GM13977 (cell line): ENCODE data around the gene CPEB3.

Experiments used
- DNase-seq: peaks from one replicate; pipeline ENCODE4 v3.0.0; 2012; ENCODE audit warnings: low spot score
- in situ Hi-C: fragments of 300-500 bp; cut with MboI; formaldehyde crosslinking; loops from one replicate; pipeline ENCODE4 v1.12.0; 2022; ENCODE audit warnings: low sequenced_read_pairs, low pct_unique_long_range_greater_than_20kb, mixed read lengths, inconsistent platforms; ENCODE audit not compliant: unreplicated experiment
- TF ChIP-seq, protein P1 (sequence below): IDR thresholded peaks from 2 replicates; pipeline ENCODE4 v1.5.1; 2012; ENCODE audit warnings: mild to moderate bottlenecking, control low read depth; ENCODE audit not compliant: insufficient read depth; ENCODE audit errors: extremely low read depth, missing control alignments

Gene CPEB3

DNA sequence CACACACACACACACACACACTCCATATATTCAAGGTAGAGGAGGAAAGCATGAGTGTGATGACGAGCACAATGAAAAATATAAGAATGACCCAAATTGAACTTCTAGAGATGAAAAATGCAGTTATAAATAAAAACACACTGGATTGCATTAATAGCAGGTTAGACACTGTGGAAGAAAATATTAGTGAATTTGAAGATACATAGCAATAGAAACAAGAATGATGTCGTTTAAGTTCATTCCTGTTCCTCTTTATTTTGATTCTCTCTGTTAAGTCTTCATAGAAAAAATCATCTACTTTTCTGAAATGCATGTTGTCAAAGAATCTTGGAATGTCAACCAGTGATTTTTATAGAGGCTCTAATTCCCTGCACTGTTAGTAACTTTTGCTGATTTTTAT is 288.9 kb downstream of the CPEB3 start:
- no peak for DNase-seq
- in situ Hi-C loops: no loop called here
- TF ChIP-seq, protein P1, sequence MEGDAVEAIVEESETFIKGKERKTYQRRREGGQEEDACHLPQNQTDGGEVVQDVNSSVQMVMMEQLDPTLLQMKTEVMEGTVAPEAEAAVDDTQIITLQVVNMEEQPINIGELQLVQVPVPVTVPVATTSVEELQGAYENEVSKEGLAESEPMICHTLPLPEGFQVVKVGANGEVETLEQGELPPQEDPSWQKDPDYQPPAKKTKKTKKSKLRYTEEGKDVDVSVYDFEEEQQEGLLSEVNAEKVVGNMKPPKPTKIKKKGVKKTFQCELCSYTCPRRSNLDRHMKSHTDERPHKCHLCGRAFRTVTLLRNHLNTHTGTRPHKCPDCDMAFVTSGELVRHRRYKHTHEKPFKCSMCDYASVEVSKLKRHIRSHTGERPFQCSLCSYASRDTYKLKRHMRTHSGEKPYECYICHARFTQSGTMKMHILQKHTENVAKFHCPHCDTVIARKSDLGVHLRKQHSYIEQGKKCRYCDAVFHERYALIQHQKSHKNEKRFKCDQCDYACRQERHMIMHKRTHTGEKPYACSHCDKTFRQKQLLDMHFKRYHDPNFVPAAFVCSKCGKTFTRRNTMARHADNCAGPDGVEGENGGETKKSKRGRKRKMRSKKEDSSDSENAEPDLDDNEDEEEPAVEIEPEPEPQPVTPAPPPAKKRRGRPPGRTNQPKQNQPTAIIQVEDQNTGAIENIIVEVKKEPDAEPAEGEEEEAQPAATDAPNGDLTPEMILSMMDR: no peak

DNA sequence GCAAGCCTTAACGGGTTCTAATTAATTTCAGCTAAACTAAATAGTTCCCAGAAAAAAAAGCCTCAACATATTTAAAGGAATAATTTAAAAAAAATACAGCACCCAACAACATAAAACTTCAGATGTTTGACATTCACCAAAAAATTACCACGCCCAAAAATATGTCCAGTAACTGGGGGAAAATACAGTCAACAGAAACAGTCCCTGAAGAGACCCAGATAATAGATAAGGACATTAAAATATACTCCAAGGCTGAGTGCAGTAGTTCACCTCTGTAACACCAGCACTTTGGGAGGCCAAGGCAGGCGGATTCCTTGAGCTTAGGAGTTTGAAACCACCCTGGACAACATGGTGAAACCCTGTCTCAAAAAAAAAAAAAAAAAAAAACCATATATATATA is 289.3 kb downstream of the CPEB3 start:
- DNase-seq: no peak
- in situ Hi-C loops: no loop called here

More for the DNA sequence above, 289.3 kb downstream of the CPEB3 start:
- TF ChIP-seq, protein P1: no peak
